Ovary (tissue), 3 donors: Measurements from ENCODE around the gene C2orf92.

Experiments used
- EP300 ChIP-seq: sonication (generic); formaldehyde crosslinking; IDR thresholded peaks from one replicate; pipeline ENCODE4 v1.6.1; 2017; ENCODE audit warnings: antibody characterized with exemption
- POLR2A ChIP-seq: fragments of 450-650 bp; IDR thresholded peaks from one replicate; pipeline ENCODE4 v1.6.1; 2017; ENCODE audit warnings: antibody characterized with exemption, mild to moderate bottlenecking, moderate library complexity
- TF ChIP-seq, protein P1 (sequence below), 3 donors: fragments of 450-650 bp in 2 of 3; fragments of 200-600 bp in 1 of 3; IDR thresholded peaks; one replicate each; pipeline versions ENCODE4 v1.5.1 to v1.8.0; 2016 to 2022; ENCODE audit warnings: antibody characterized with exemption in 3 of 3, mild to moderate bottlenecking in 1 of 3
- donor health status: DM: no; HTN: no; CAD: no.

DNA sequence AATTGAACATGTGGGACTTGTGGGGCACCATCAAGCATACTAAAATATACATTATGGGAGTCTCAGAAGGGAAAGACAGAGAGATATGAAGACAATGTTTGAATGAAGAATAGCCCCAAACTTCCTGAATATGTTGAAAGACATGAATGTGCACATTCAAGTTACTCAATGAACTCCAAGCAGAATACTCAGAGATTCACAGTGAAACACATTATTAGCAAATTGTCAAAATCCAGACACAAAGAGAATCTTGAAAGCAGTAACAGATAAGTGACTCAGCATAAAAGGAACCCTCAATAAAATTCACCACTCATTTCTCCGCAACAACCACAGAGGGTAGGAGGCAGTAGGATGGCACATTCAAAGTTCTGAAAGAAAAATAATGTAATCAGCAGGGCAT, 8.8 kb downstream of the C2orf92 start:
- TF ChIP-seq, protein P1, sequence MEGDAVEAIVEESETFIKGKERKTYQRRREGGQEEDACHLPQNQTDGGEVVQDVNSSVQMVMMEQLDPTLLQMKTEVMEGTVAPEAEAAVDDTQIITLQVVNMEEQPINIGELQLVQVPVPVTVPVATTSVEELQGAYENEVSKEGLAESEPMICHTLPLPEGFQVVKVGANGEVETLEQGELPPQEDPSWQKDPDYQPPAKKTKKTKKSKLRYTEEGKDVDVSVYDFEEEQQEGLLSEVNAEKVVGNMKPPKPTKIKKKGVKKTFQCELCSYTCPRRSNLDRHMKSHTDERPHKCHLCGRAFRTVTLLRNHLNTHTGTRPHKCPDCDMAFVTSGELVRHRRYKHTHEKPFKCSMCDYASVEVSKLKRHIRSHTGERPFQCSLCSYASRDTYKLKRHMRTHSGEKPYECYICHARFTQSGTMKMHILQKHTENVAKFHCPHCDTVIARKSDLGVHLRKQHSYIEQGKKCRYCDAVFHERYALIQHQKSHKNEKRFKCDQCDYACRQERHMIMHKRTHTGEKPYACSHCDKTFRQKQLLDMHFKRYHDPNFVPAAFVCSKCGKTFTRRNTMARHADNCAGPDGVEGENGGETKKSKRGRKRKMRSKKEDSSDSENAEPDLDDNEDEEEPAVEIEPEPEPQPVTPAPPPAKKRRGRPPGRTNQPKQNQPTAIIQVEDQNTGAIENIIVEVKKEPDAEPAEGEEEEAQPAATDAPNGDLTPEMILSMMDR (IDR thresholded peaks at IDR 0.05) = no peak
- TF ChIP-seq POLR2A = no peak
- TF ChIP-seq EP300 = no peak
